Stimulated activated CD4-positive, alpha-beta T cell treated with anti-CD3 and anti-CD28 coated beads, Interleukin-1b, Interleukin-23, amount 100 ng/mL, for 4 hours (primary cell): ENCODE data around the gene SAFB.
"Not testable (repeated sequence)": the region's sequence is repeated elsewhere in the genome, so short reads cannot be mapped to it uniquely, and the experiment has no call there.

ENCODE experiments used
- DNase-seq, 2 donors: peaks; one replicate each; pipeline ENCODE4 v3.0.0-alpha.2; 2020; ENCODE audit warnings: low read depth in 2 of 2

SAFB gene

GRCh38 chr19:5684694-5685430 is 62.0 kb downstream of the SAFB start:
- no peak for DNase-seq

GRCh38 chr19:5686326-5686646 is 63.4 kb downstream of the SAFB start:
- no peak for DNase-seq

GRCh38 chr19:5686647-5687359 is 63.9 kb downstream of the SAFB start:
- peak; percentile 94 to 100 for DNase-seq

GRCh38 chr19:5687360-5688198 is 64.7 kb downstream of the SAFB start:
- DNase-seq: no peak

- not testable (repeated sequence) for DNase-seq
Observed at GRCh38 chr19:5688262-5688881, 65.5 kb downstream of the SAFB start.

- peak; percentile 99 for DNase-seq
Observed at GRCh38 chr19:5690125-5690954, 67.5 kb downstream of the SAFB start, which contains the start of gene RPL36. TSS of gene RPL36 (plus strand) at chr19:5690295. CDS start at chr19:5690508, 213 bp downstream.

GRCh38 chr19:5690955-5691821 is 68.3 kb downstream of the SAFB start:
- peak; percentile 58 to 63 for DNase-seq

GRCh38 chr19:5691822-5692722 is 69.2 kb downstream of the SAFB start:
- DNase-seq: no peak

- no peak for DNase-seq
Observed at GRCh38 chr19:5692723-5693194, 69.9 kb downstream of the SAFB start.

- DNase-seq: no peak
Observed at GRCh38 chr19:5693195-5694166, 70.6 kb downstream of the SAFB start.

- no peak for DNase-seq
Observed at GRCh38 chr19:5694167-5694955, 71.5 kb downstream of the SAFB start.

- DNase-seq: no peak
Observed at GRCh38 chr19:5694956-5695648, 72.2 kb downstream of the SAFB start.

GRCh38 chr19:5695649-5696195 is 72.8 kb downstream of the SAFB start:
- DNase-seq: no peak

- no peak for DNase-seq
Observed at GRCh38 chr19:5696196-5697021, 73.5 kb downstream of the SAFB start.
